ENCODE data around the gene CACNB3. TPM values are rescaled to one million over a fixed set of nuclear protein-coding genes. Genes with fewer than 3 reads are reported as not detected.

CACNB3 gene
- total RNA-seq, 1 donor from 2014 or later = 25.0 TPM

GRCh38 chr12:48812389-48812788 is 5.9 kb upstream of the CACNB3 start:
- H4K20me1 ChIP-seq (ENCODE audit: low read depth) = peaks cover 9% of the 10 kb centered on the region
- peaks cover 9% of the 10 kb centered on the region for H3K27me3 Mint-ChIP-seq (ENCODE audit: insufficient read depth, low read depth)
- peak overlapping the region; percentile 75 for H3K4me3 Mint-ChIP-seq
- peaks cover 32% of the 10 kb centered on the region for H3K4me1 ChIP-seq
- H3K9me3 Mint-ChIP-seq = no peaks in the 10 kb centered on the region
- H3K79me2 ChIP-seq (ENCODE audit: low read depth) = no peaks in the 10 kb centered on the region
- H2AFZ ChIP-seq (replicated peaks) = no peak overlapping the region
- H3K4me2 ChIP-seq = no peak overlapping the region
- peaks cover 36% of the 10 kb centered on the region for H3F3A ChIP-seq (ENCODE audit: low read depth)
- peaks cover 15% of the 10 kb centered on the region for H3K27me3 ChIP-seq
- no peak overlapping the region for H3K27ac ChIP-seq
- no peak overlapping the region for H3K4me3 ChIP-seq
- TF ChIP-seq EZH2 (IDR thresholded peaks at IDR 0.05) (no peak), CTCF (IDR thresholded peaks at IDR 0.05) (no peak), EZH2phosphoT487 (IDR thresholded peaks at IDR 0.05) (no peak)
- H3K4me1 Mint-ChIP-seq = peaks cover 51% of the 10 kb centered on the region
- H3K36me3 Mint-ChIP-seq = no peaks in the 10 kb centered on the region
- no peaks in the 10 kb centered on the region for H3K9me3 ChIP-seq (ENCODE audit: low read depth)
- H3K9ac ChIP-seq = no peak overlapping the region
- H3K36me3 ChIP-seq = no peaks in the 10 kb centered on the region
- peak overlapping the region; percentile 78 for H3K27ac Mint-ChIP-seq
- DNase-seq (ENCODE audit: low spot score) = no peak

- peaks cover 37% of the 10 kb centered on the region for H3K4me1 ChIP-seq
- H3K79me2 ChIP-seq (ENCODE audit: low read depth) = no peaks in the 10 kb centered on the region
- no peak overlapping the region for H3K27ac ChIP-seq
- H3K4me3 ChIP-seq = peak overlapping the region; percentile 79
- peaks cover 20% of the 10 kb centered on the region for H3K27me3 ChIP-seq
- H3K9ac ChIP-seq = no peak overlapping the region
- DNase-seq (ENCODE audit: low spot score) = peak; percentile 70
- H3K4me3 Mint-ChIP-seq = peak overlapping the region; percentile 94
- H3K27me3 Mint-ChIP-seq (ENCODE audit: insufficient read depth, low read depth) = peaks cover 11% of the 10 kb centered on the region
- no peaks in the 10 kb centered on the region for H3K9me3 Mint-ChIP-seq
- no peaks in the 10 kb centered on the region for H3K36me3 Mint-ChIP-seq
- peaks cover 9% of the 10 kb centered on the region for H4K20me1 ChIP-seq (ENCODE audit: low read depth)
- no peak overlapping the region for H3K27ac Mint-ChIP-seq
- no peaks in the 10 kb centered on the region for H3K9me3 ChIP-seq (ENCODE audit: low read depth)
- H3F3A ChIP-seq (ENCODE audit: low read depth) = peaks cover 41% of the 10 kb centered on the region
- peaks cover 54% of the 10 kb centered on the region for H3K4me1 Mint-ChIP-seq
- no peaks in the 10 kb centered on the region for H3K36me3 ChIP-seq
- H3K4me2 ChIP-seq = peak overlapping the region; percentile 89
- TF ChIP-seq CTCF (IDR thresholded peaks at IDR 0.05) (peak; percentile 9), EZH2 (IDR thresholded peaks at IDR 0.05) (no peak)
- H2AFZ ChIP-seq (replicated peaks) = peak overlapping the region; percentile 82
These were observed 4.6 kb upstream of the CACNB3 start for GRCh38 chr12:48813465-48814261.

GRCh38 chr12:48814262-48815125 is 3.8 kb upstream of the CACNB3 start:
- peak; percentile 90 for DNase-seq (ENCODE audit: low spot score)
- peak overlapping the region; percentile 89 for H3K4me2 ChIP-seq
- no peaks in the 10 kb centered on the region for H3K9me3 Mint-ChIP-seq
- TF ChIP-seq CTCF (IDR thresholded peaks at IDR 0.05) (peak; percentile 96), EZH2 (IDR thresholded peaks at IDR 0.05) (no peak), EZH2phosphoT487 (IDR thresholded peaks at IDR 0.05) (no peak)
- peaks cover 6% of the 10 kb centered on the region for H3K79me2 ChIP-seq (ENCODE audit: low read depth)
- H3K27me3 ChIP-seq = peaks cover 20% of the 10 kb centered on the region
- peak overlapping the region; percentile 79 for H3K4me3 ChIP-seq
- no peaks in the 10 kb centered on the region for H3K9me3 ChIP-seq (ENCODE audit: low read depth)
- peaks cover 11% of the 10 kb centered on the region for H4K20me1 ChIP-seq (ENCODE audit: low read depth)
- H3K4me1 ChIP-seq = peaks cover 40% of the 10 kb centered on the region
- H3K36me3 ChIP-seq = no peaks in the 10 kb centered on the region
- H3K36me3 Mint-ChIP-seq = no peaks in the 10 kb centered on the region
- no peak overlapping the region for H3K27ac ChIP-seq
- peaks cover 47% of the 10 kb centered on the region for H3F3A ChIP-seq (ENCODE audit: low read depth)
- H3K27ac Mint-ChIP-seq = no peak overlapping the region
- peak overlapping the region; percentile 82 for H2AFZ ChIP-seq (replicated peaks)
- H3K4me3 Mint-ChIP-seq = peak overlapping the region; percentile 94
- H3K27me3 Mint-ChIP-seq (ENCODE audit: insufficient read depth, low read depth) = peaks cover 13% of the 10 kb centered on the region
- H3K4me1 Mint-ChIP-seq = peaks cover 62% of the 10 kb centered on the region
- H3K9ac ChIP-seq = peak overlapping the region; percentile 51

Measured in neural progenitor cell (in vitro differentiated cells).